Fibroblast of lung (primary cell): ENCODE measurements around the gene VCP. TPM values are rescaled to one million over a fixed set of nuclear protein-coding genes. Genes with fewer than 3 reads are reported as not detected.

Experiments
- DNase-seq, 2 donors: peaks; one replicate each; pipeline versions ENCODE4 v3.0.0 to v3.0.0-alpha.2; 2010; ENCODE audit warnings: low read depth in 2 of 2
- H2AFZ ChIP-seq: 2 replicates; pipeline ENCODE4 v1.5.1; 2012; ENCODE audit warnings: low read length, control low read depth, inconsistent platforms
- H3K27ac ChIP-seq: 2 replicates; pipeline ENCODE4 v1.5.1; 2011; ENCODE audit warnings: low read length, control low read depth; ENCODE audit not compliant: insufficient read depth
- H3K27me3 ChIP-seq: 2 replicates; pipeline ENCODE4 v1.5.1; 2011; ENCODE audit warnings: mild to moderate bottlenecking, low read length; ENCODE audit not compliant: control insufficient read depth, insufficient read depth
- H3K36me3 ChIP-seq: 2 replicates; pipeline ENCODE4 v1.5.1; 2011; ENCODE audit warnings: low read length; ENCODE audit not compliant: control insufficient read depth, insufficient read depth
- H3K4me1 ChIP-seq: 2 replicates; pipeline ENCODE4 v1.5.1; 2011; ENCODE audit warnings: low read length; ENCODE audit not compliant: control insufficient read depth, insufficient read depth; ENCODE audit errors: extremely low read depth
- H3K4me2 ChIP-seq: 2 replicates; pipeline ENCODE4 v1.5.1; 2011; ENCODE audit warnings: low read length, control low read depth; ENCODE audit not compliant: insufficient read depth; ENCODE audit errors: extremely low read depth
- H3K4me3 ChIP-seq, 4 experiments: fragments of 200-600 bp in 1 of 4; sonication (generic) in 1 of 4; replicated peaks in 1 of 4; 2 replicates each; pipeline ENCODE4 v1.5.1; 2011 to 2016; ENCODE audit warnings: low read length in 4 of 4, low read depth in 3 of 4, mild to moderate bottlenecking in 3 of 4, control low read depth in 2 of 4, inconsistent platforms in 1 of 4, mixed read lengths in 1 of 4; ENCODE audit not compliant: insufficient read depth in 1 of 4; ENCODE audit errors: control extremely low read depth in 1 of 4
- H3K79me2 ChIP-seq: 2 replicates; pipeline ENCODE4 v1.5.1; 2012; ENCODE audit warnings: mild to moderate bottlenecking, low read length, inconsistent platforms; ENCODE audit not compliant: control insufficient read depth, insufficient read depth
- H3K9ac ChIP-seq: 2 replicates; pipeline ENCODE4 v1.5.1; 2011; ENCODE audit warnings: mild to moderate bottlenecking, low read length, control low read depth; ENCODE audit not compliant: insufficient read depth
- H3K9me3 ChIP-seq: 2 replicates; pipeline ENCODE4 v1.5.1; 2012; ENCODE audit warnings: low read depth, low read length; ENCODE audit not compliant: control insufficient read depth, insufficient read depth
- H4K20me1 ChIP-seq: 2 replicates; pipeline ENCODE4 v1.5.1; 2011; ENCODE audit warnings: low read length; ENCODE audit not compliant: control insufficient read depth, insufficient read depth; ENCODE audit errors: extremely low read depth
- EZH2 ChIP-seq: IDR thresholded peaks from 2 replicates; pipeline ENCODE4 v1.5.1; 2012; ENCODE audit warnings: low read length, control low read depth, mild to moderate bottlenecking; ENCODE audit errors: missing control alignments
- polyA plus RNA-seq, 2 donors: library from polyadenylated mRNA; depleted of rRNA in 1 of 2; stranded (reverse) in 1 of 2; unstranded in 1 of 2; fragments of >200 nt; gene quantifications; 2 replicates each; pipeline ENCODE4 v1.2.1, GENCODE V29; 2011 to 2012; ENCODE audit warnings: missing spikeins in 1 of 2
- total RNA-seq: library from RNA; depleted of rRNA; stranded (reverse); fragments of >200 nt; gene quantifications from 2 replicates; pipeline ENCODE4 v1.2.1, GENCODE V29; 2014
- TF ChIP-seq, protein P1 (sequence below), 2 donors: IDR thresholded peaks in 1 of 2; conservative IDR thresholded peaks in 1 of 2; 1 replicate in 1 of 2; 2 replicates in 1 of 2; pipeline ENCODE4 v1.5.1; 2011 to 2012; ENCODE audit warnings: low read length in 2 of 2, control low read depth in 1 of 2, inconsistent platforms in 1 of 2, low read depth in 1 of 2, mild to moderate bottlenecking in 1 of 2

The VCP gene
- total and polyA plus RNA-seq, 2 donors (not counting 1 experiment from before 2014, with no cell fraction given), result 298 to 340 TPM

DNA sequence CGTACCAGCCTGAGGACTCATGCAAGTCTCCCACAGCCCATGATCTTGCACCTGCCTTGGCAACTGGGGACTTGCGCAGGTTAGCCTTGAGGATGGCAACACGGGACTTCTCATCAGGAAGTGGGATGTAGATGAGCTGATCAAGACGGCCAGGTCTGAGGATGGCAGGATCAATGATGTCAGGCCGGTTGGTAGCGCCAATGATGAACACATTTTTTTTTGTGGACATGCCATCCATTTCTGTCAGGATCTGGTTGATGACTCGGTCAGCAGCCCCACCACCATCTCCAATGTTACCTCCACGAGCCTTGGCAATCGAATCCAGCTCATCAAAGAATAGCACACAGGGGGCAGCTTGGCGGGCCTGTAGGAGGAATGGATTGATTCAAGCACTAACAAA, 13.0 kb downstream of the VCP start:
- H3K27me3 ChIP-seq, result no peaks in the 10 kb centered on the region
- no peak for DNase-seq
- H3K36me3 ChIP-seq, result peaks cover 54% of the 10 kb centered on the region
- no peak overlapping the region for H3K4me2 ChIP-seq
- H4K20me1 ChIP-seq, result no peaks in the 10 kb centered on the region
- H3K79me2 ChIP-seq, result peaks cover 6% of the 10 kb centered on the region
- H3K4me1 ChIP-seq, result no peaks in the 10 kb centered on the region
- TF ChIP-seq, protein P1, sequence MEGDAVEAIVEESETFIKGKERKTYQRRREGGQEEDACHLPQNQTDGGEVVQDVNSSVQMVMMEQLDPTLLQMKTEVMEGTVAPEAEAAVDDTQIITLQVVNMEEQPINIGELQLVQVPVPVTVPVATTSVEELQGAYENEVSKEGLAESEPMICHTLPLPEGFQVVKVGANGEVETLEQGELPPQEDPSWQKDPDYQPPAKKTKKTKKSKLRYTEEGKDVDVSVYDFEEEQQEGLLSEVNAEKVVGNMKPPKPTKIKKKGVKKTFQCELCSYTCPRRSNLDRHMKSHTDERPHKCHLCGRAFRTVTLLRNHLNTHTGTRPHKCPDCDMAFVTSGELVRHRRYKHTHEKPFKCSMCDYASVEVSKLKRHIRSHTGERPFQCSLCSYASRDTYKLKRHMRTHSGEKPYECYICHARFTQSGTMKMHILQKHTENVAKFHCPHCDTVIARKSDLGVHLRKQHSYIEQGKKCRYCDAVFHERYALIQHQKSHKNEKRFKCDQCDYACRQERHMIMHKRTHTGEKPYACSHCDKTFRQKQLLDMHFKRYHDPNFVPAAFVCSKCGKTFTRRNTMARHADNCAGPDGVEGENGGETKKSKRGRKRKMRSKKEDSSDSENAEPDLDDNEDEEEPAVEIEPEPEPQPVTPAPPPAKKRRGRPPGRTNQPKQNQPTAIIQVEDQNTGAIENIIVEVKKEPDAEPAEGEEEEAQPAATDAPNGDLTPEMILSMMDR (conservative IDR thresholded peaks at IDR 0.05 in 1 of 2, IDR thresholded peaks at IDR 0.05 in 1 of 2; ENCODE audit: low read depth in 1 of 2, low read length in 2 of 2), result no peak
- no peak for TF ChIP-seq EZH2
- no peaks in the 10 kb centered on the region for H3K9me3 ChIP-seq
- no peak overlapping the region for H2AFZ ChIP-seq
- no peak overlapping the region for H3K9ac ChIP-seq
- H3K4me3 ChIP-seq, result no peak overlapping the region
- H3K27ac ChIP-seq, result no peak overlapping the region

DNA sequence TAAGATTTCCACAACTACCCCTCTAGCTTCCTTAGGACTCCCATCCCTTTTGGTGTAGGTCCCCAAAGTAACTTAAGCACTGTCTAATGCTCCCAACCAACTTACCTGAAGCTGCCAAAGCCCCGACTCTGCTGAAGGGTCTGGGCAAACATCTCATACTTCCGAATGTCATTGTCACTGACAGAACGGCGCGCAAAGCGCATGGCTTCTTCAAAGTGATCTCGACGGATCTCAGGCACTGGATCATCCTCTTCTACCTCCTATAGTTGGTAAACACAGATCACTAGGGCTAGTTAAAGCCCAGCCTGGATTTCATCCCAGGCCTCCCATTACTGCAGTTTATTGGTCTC, 15.2 kb downstream of the VCP start:
- Histone ChIP-seq H3K27ac (no peak overlapping the region), H3K4me1 (no peaks in the 10 kb centered on the region), H3K4me3 (no peak overlapping the region), H3K9ac (no peak overlapping the region), H3K27me3 (no peaks in the 10 kb centered on the region), H3K79me2 (peaks cover 2% of the 10 kb centered on the region), H2AFZ (no peak overlapping the region), H3K4me2 (no peak overlapping the region), H3K9me3 (no peaks in the 10 kb centered on the region), H4K20me1 (no peaks in the 10 kb centered on the region), H3K36me3 (peaks cover 34% of the 10 kb centered on the region)
- TF ChIP-seq, protein P1 (conservative IDR thresholded peaks at IDR 0.05 in 1 of 2, IDR thresholded peaks at IDR 0.05 in 1 of 2; ENCODE audit: low read depth in 1 of 2, low read length in 2 of 2), result no peak
- no peak for TF ChIP-seq EZH2
- no peak for DNase-seq

DNA sequence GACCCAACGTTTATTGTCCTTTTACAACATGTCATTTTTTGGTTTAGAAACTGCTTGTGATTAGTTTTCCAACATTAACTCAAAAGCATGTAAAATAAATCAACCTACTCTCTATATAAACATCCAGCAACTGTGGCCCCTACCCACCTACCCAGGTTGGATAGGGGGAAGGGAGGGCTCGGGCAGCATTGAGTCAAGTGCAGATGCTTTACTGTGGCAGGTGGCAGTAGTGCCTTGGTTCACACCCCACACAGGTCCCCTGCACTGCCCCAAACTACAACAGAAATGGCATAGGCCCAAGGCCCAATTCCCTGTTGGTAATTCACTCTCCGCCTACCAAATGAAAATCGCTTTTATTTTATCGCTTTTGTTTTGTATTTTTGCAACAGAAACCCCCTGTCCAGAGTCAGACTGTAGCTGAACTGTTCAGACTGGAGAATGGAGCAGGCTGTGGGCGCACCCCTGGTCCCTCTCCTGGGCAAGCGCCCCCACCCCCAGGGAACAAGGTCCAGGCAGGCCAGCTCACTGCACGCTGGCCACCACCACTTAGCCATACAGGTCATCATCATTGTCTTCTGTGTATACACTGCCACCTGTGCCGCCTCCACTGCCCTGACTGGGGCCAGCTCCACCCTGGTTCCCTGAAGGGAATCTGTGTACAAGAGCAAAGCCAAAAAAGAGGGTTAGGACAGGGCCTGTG, 15.7 kb downstream of the VCP start:
- H3K79me2 ChIP-seq, result peaks cover 2% of the 10 kb centered on the region
- no peak for DNase-seq
- no peak overlapping the region for H3K4me2 ChIP-seq
- H3K9ac ChIP-seq, result no peak overlapping the region
- H2AFZ ChIP-seq, result no peak overlapping the region
- no peaks in the 10 kb centered on the region for H4K20me1 ChIP-seq
- H3K4me3 ChIP-seq, result no peak overlapping the region
- no peaks in the 10 kb centered on the region for H3K9me3 ChIP-seq
- no peak overlapping the region for H3K27ac ChIP-seq
- TF ChIP-seq, protein P1 (conservative IDR thresholded peaks at IDR 0.05 in 1 of 2, IDR thresholded peaks at IDR 0.05 in 1 of 2; ENCODE audit: low read depth in 1 of 2, low read length in 2 of 2), result no peak
- TF ChIP-seq EZH2, result no peak
- H3K36me3 ChIP-seq, result peaks cover 32% of the 10 kb centered on the region
- H3K4me1 ChIP-seq, result no peaks in the 10 kb centered on the region
- H3K27me3 ChIP-seq, result no peaks in the 10 kb centered on the region
